ENCODE measurements around the gene CERKL. TPM values are rescaled to one million over a fixed set of nuclear protein-coding genes. Genes with fewer than 3 reads are reported as not detected.

Gene CERKL
- total and polyA plus RNA-seq, 2 of the 13 experiments (the other 11 are each of a cell fraction or from before 2014, with no cell fraction given): not detected

DNA sequence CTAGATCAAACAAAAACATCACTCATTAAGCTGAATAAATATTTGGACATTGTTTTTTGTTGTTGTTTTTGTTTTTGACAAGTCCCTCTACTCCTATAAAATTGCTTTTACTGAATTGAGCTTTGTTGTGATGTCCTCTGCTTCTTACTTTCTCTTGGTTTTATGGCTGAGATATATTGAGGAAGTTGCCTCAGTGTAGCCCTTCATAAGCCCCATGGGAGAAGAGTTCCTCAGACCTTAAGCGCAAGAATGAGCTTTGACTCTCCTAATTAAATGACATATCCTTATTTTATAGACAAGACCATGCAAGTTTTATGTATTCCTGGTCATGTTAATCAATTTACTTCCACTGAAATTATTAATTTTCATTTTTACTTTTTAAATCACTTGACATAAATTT, 54.9 kb downstream of the CERKL start:
- Histone ChIP-seq H4K20me1 (ENCODE audit: insufficient read depth, low read length) (no peaks in the 10 kb centered on the region), H3K4me2 (ENCODE audit: low read depth, low read length) (no peak overlapping the region), H3K4me1 (ENCODE audit: insufficient read depth, low read length) (no peaks in the 10 kb centered on the region), H2AFZ (ENCODE audit: low read length) (no peak overlapping the region), H3K9me3 (ENCODE audit: low read length) (no peaks in the 10 kb centered on the region), H3K79me2 (ENCODE audit: insufficient read depth, low read length) (no peaks in the 10 kb centered on the region), H3K27ac (ENCODE audit: extremely low read length, insufficient read depth, low read length) (no peak overlapping the region), H3K9ac (ENCODE audit: insufficient read depth, low read depth, low read length) (no peak overlapping the region), H3K36me3 (replicated peaks in 1 of 2; ENCODE audit: control insufficient read depth in 1 of 2, insufficient read depth in 2 of 2, low read length in 2 of 2) (no peaks in the 10 kb centered on the region), H3K4me3 (replicated peaks in 1 of 3; ENCODE audit: insufficient read depth in 1 of 3, low read depth in 2 of 3, low read length in 3 of 3) (no peak overlapping the region), H3K27me3 (ENCODE audit: control insufficient read depth in 1 of 2, insufficient read depth in 2 of 2, low read length in 2 of 2) (no peaks in the 10 kb centered on the region)
- intact Hi-C loops (cut with micrococcal nuclease; ENCODE audit: unreplicated experiment) (no loop called here), in situ Hi-C loops (cut with HindIII; ENCODE audit: extremely low pct_ligation_motif_present, low pct_unique_long_range_greater_than_20kb) (no loop called here)
- no peak for ATAC-seq
- DNase-seq (ENCODE audit: low spot score): no peak
- no peak for FAIRE-seq
- ChIA-PET POLR2A (no interaction called here), CTCF (ENCODE audit: low intra/inter-chr PET ratio, low total read pairs) (no interaction called here)
- TF ChIP-seq, protein P1, sequence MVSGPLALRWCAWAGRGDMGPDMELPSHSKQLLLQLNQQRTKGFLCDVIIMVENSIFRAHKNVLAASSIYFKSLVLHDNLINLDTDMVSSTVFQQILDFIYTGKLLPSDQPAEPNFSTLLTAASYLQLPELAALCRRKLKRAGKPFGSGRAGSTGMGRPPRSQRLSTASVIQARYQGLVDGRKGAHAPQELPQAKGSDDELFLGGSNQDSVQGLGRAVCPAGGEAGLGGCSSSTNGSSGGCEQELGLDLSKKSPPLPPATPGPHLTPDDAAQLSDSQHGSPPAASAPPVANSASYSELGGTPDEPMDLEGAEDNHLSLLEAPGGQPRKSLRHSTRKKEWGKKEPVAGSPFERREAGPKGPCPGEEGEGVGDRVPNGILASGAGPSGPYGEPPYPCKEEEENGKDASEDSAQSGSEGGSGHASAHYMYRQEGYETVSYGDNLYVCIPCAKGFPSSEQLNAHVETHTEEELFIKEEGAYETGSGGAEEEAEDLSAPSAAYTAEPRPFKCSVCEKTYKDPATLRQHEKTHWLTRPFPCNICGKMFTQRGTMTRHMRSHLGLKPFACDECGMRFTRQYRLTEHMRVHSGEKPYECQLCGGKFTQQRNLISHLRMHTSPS (CRISPR knock-in tag; IDR thresholded peaks at IDR 0.05; ENCODE audit: low read depth): no peak
- TF ChIP-seq GPN1 (CRISPR knock-in tag; IDR thresholded peaks at IDR 0.05; ENCODE audit: borderline replicate concordance) (no peak), MLLT10 (CRISPR knock-in tag; IDR thresholded peaks at IDR 0.05) (no peak), ZNF782 (CRISPR knock-in tag; IDR thresholded peaks at IDR 0.05; ENCODE audit: borderline replicate concordance) (no peak), NFE2L2 (IDR thresholded peaks at IDR 0.05; ENCODE audit: low read length) (no peak), CEBPB (IDR thresholded peaks at IDR 0.05; ENCODE audit: borderline replicate concordance, low read depth, low read length) (no peak), SYNCRIP (IDR thresholded peaks at IDR 0.05; ENCODE audit: insufficient read depth, low read depth, low read length) (no peak), AGO1 (IDR thresholded peaks at IDR 0.05; ENCODE audit: low read depth, low read length, poor library complexity, severe bottlenecking) (no peak), NFYC (CRISPR knock-in tag; IDR thresholded peaks at IDR 0.05) (no peak), ZNF572 (CRISPR knock-in tag; IDR thresholded peaks at IDR 0.05) (no peak), WIZ (CRISPR knock-in tag; IDR thresholded peaks at IDR 0.05) (no peak)
- TF ChIP-seq, protein P2, sequence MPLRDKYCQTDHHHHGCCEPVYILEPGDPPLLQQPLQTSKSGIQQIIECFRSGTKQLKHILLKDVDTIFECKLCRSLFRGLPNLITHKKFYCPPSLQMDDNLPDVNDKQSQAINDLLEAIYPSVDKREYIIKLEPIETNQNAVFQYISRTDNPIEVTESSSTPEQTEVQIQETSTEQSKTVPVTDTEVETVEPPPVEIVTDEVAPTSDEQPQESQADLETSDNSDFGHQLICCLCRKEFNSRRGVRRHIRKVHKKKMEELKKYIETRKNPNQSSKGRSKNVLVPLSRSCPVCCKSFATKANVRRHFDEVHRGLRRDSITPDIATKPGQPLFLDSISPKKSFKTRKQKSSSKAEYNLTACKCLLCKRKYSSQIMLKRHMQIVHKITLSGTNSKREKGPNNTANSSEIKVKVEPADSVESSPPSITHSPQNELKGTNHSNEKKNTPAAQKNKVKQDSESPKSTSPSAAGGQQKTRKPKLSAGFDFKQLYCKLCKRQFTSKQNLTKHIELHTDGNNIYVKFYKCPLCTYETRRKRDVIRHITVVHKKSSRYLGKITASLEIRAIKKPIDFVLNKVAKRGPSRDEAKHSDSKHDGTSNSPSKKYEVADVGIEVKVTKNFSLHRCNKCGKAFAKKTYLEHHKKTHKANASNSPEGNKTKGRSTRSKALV (CRISPR knock-in tag; IDR thresholded peaks at IDR 0.05): no peak
- TF ChIP-seq, protein P3, sequence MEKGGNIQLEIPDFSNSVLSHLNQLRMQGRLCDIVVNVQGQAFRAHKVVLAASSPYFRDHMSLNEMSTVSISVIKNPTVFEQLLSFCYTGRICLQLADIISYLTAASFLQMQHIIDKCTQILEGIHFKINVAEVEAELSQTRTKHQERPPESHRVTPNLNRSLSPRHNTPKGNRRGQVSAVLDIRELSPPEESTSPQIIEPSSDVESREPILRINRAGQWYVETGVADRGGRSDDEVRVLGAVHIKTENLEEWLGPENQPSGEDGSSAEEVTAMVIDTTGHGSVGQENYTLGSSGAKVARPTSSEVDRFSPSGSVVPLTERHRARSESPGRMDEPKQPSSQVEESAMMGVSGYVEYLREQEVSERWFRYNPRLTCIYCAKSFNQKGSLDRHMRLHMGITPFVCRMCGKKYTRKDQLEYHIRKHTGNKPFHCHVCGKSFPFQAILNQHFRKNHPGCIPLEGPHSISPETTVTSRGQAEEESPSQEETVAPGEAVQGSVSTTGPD (CRISPR knock-in tag; IDR thresholded peaks at IDR 0.05): no peak
- TF ChIP-seq, protein P4, sequence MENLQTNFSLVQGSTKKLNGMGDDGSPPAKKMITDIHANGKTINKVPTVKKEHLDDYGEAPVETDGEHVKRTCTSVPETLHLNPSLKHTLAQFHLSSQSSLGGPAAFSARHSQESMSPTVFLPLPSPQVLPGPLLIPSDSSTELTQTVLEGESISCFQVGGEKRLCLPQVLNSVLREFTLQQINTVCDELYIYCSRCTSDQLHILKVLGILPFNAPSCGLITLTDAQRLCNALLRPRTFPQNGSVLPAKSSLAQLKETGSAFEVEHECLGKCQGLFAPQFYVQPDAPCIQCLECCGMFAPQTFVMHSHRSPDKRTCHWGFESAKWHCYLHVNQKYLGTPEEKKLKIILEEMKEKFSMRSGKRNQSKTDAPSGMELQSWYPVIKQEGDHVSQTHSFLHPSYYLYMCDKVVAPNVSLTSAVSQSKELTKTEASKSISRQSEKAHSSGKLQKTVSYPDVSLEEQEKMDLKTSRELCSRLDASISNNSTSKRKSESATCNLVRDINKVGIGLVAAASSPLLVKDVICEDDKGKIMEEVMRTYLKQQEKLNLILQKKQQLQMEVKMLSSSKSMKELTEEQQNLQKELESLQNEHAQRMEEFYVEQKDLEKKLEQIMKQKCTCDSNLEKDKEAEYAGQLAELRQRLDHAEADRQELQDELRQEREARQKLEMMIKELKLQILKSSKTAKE (CRISPR knock-in tag; IDR thresholded peaks at IDR 0.05; ENCODE audit: borderline replicate concordance): no peak
- TF ChIP-seq, protein P5, sequence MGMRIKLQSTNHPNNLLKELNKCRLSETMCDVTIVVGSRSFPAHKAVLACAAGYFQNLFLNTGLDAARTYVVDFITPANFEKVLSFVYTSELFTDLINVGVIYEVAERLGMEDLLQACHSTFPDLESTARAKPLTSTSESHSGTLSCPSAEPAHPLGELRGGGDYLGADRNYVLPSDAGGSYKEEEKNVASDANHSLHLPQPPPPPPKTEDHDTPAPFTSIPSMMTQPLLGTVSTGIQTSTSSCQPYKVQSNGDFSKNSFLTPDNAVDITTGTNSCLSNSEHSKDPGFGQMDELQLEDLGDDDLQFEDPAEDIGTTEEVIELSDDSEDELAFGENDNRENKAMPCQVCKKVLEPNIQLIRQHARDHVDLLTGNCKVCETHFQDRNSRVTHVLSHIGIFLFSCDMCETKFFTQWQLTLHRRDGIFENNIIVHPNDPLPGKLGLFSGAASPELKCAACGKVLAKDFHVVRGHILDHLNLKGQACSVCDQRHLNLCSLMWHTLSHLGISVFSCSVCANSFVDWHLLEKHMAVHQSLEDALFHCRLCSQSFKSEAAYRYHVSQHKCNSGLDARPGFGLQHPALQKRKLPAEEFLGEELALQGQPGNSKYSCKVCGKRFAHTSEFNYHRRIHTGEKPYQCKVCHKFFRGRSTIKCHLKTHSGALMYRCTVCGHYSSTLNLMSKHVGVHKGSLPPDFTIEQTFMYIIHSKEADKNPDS (CRISPR knock-in tag; IDR thresholded peaks at IDR 0.05): no peak
- no TSS peak for BruUV-seq (replicated peaks)
- 40% methylated on average over 1 of the region's 1 CpG for WGBS (ENCODE audit: low lambda C conversion rate)
